ENCODE data around the gene CCDC92.

DNA sequence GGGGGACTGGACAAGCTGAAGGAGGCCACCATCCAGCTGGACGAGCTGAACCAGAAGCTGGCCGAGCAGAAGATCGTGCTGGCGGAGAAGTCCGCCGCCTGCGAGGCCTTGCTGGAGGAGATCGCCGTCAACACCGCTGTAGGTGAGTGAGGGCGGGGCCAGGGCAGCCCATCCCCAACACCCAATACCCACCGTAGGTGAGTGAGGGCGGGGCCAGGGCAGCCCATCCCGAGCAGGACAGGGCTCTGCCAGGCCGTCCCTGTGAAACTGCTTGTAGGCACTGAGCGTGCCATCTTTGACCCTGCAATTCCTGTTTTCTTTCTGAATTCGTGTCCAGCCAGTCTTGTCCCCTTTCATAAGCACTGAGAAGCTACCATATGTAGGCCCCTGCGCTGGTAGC lies 74.0 kb downstream of the CCDC92 start:
- no peak for TF ChIP-seq CEBPB (IDR thresholded peaks at IDR 0.05)
- TF ChIP-seq MAX (IDR thresholded peaks at IDR 0.05), result no peak
- TF ChIP-seq FOXM1 (IDR thresholded peaks at IDR 0.05; ENCODE audit: borderline replicate concordance, low read depth), result no peak
- no peak for TF ChIP-seq CREB1 (IDR thresholded peaks at IDR 0.05; ENCODE audit: low read depth)
- no peak for TF ChIP-seq RAD21 (IDR thresholded peaks at IDR 0.05; ENCODE audit: low read depth)
- no peak for TF ChIP-seq EGR1 (IDR thresholded peaks at IDR 0.05)
- no peak for TF ChIP-seq REST (IDR thresholded peaks at IDR 0.05; ENCODE audit: low read depth)
- TF ChIP-seq EP300 (IDR thresholded peaks at IDR 0.05; ENCODE audit: borderline replicate concordance), result no peak
- no peak for TF ChIP-seq NFIC (IDR thresholded peaks at IDR 0.05)
